Nephron progenitor cell (in vitro differentiated cells): Measurements from ENCODE around the gene CXCR2.

ENCODE experiments used
- DNase-seq: peaks from one replicate; pipeline ENCODE4 v3.0.0; 2021
- H3K27ac Mint-ChIP-seq: 2 replicates; pipeline ENCODE4 v1.8.0; 2021; ENCODE audit warnings: mild to moderate bottlenecking, moderate library complexity, mixed read lengths
- H3K27me3 Mint-ChIP-seq: 2 replicates; pipeline ENCODE4 v1.8.0; 2021; ENCODE audit warnings: mild to moderate bottlenecking, low read depth, mixed read lengths; ENCODE audit not compliant: poor library complexity
- H3K36me3 Mint-ChIP-seq: 2 replicates; pipeline ENCODE4 v1.8.0; 2021; ENCODE audit warnings: low read depth, mixed read lengths
- H3K4me1 Mint-ChIP-seq: 2 replicates; pipeline ENCODE4 v1.8.0; 2021; ENCODE audit warnings: mixed read lengths
- H3K4me3 Mint-ChIP-seq: 2 replicates; pipeline ENCODE4 v1.8.0; 2021; ENCODE audit warnings: mild to moderate bottlenecking, moderate library complexity, mixed read lengths
- H3K9me3 Mint-ChIP-seq: 2 replicates; pipeline ENCODE4 v1.8.0; 2021; ENCODE audit warnings: mild to moderate bottlenecking, moderate library complexity, mixed read lengths
- TF ChIP-seq, protein P1 (sequence below): fragments of 200-600 bp; sonication (generic); IDR thresholded peaks from 2 replicates; pipeline ENCODE4 v1.5.0; 2021; ENCODE audit warnings: antibody characterized with exemption

Gene CXCR2

GRCh38 chr2:218137514-218137913, 11.7 kb downstream of the CXCR2 start:
- H3K9me3 Mint-ChIP-seq = peaks cover 4% of the 10 kb centered on the region
- no peak overlapping the region for H3K27ac Mint-ChIP-seq
- no peak overlapping the region for H3K4me3 Mint-ChIP-seq
- H3K36me3 Mint-ChIP-seq = no peaks in the 10 kb centered on the region
- H3K4me1 Mint-ChIP-seq = no peaks in the 10 kb centered on the region
- TF ChIP-seq, protein P1, sequence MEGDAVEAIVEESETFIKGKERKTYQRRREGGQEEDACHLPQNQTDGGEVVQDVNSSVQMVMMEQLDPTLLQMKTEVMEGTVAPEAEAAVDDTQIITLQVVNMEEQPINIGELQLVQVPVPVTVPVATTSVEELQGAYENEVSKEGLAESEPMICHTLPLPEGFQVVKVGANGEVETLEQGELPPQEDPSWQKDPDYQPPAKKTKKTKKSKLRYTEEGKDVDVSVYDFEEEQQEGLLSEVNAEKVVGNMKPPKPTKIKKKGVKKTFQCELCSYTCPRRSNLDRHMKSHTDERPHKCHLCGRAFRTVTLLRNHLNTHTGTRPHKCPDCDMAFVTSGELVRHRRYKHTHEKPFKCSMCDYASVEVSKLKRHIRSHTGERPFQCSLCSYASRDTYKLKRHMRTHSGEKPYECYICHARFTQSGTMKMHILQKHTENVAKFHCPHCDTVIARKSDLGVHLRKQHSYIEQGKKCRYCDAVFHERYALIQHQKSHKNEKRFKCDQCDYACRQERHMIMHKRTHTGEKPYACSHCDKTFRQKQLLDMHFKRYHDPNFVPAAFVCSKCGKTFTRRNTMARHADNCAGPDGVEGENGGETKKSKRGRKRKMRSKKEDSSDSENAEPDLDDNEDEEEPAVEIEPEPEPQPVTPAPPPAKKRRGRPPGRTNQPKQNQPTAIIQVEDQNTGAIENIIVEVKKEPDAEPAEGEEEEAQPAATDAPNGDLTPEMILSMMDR = no peak
- no peak for DNase-seq
- peaks cover 56% of the 10 kb centered on the region for H3K27me3 Mint-ChIP-seq

DNA sequence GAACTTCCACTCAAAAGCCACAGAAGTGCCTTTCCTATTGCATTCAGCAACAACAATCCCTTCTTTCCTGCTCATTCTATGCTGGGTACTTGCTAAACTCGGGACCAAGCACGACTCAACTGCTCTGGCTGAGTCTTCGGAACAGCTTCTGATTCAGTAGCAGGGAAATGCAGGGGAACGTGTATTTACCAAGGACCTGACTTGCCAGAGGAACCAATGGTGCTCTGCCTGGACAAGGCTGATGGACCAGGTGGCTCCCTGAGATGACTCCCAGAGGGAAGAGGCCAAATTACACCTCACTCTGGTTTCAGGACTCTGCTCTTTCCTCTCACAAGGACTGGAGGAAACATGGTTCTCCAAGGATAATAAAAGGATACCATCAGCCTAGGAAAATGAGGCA, 12.2 kb downstream of the CXCR2 start:
- TF ChIP-seq, protein P1 = no peak
- Mint-ChIP-seq H3K36me3 (no peaks in the 10 kb centered on the region), H3K4me3 (no peak overlapping the region), H3K4me1 (no peaks in the 10 kb centered on the region), H3K9me3 (peaks cover 4% of the 10 kb centered on the region), H3K27me3 (peaks cover 59% of the 10 kb centered on the region), H3K27ac (no peak overlapping the region)
- DNase-seq = no peak

GRCh38 chr2:218145124-218145523, 19.3 kb downstream of the CXCR2 start:
- Mint-ChIP-seq H3K36me3 (no peaks in the 10 kb centered on the region), H3K27me3 (peaks cover 59% of the 10 kb centered on the region), H3K27ac (no peak overlapping the region), H3K4me1 (no peaks in the 10 kb centered on the region), H3K4me3 (no peak overlapping the region), H3K9me3 (peaks cover 18% of the 10 kb centered on the region)
- no peak for DNase-seq
- TF ChIP-seq, protein P1 = no peak

- no peak for DNase-seq
- TF ChIP-seq, protein P1 = no peak
Measured at GRCh38 chr2:218146056-218146455, 20.2 kb downstream of the CXCR2 start.

GRCh38 chr2:218149098-218149497, 23.3 kb downstream of the CXCR2 start:
- H3K27ac Mint-ChIP-seq = no peak overlapping the region
- peaks cover 14% of the 10 kb centered on the region for H3K9me3 Mint-ChIP-seq
- peaks cover 52% of the 10 kb centered on the region for H3K27me3 Mint-ChIP-seq
- H3K4me1 Mint-ChIP-seq = no peaks in the 10 kb centered on the region
- no peak overlapping the region for H3K4me3 Mint-ChIP-seq
- TF ChIP-seq, protein P1 = no peak
- DNase-seq = no peak
- H3K36me3 Mint-ChIP-seq = no peaks in the 10 kb centered on the region

More at GRCh38 chr2:218146056-218146455, 20.2 kb downstream of the CXCR2 start:
- Mint-ChIP-seq H3K36me3 (no peaks in the 10 kb centered on the region), H3K4me1 (no peaks in the 10 kb centered on the region), H3K4me3 (no peak overlapping the region), H3K27me3 (peaks cover 56% of the 10 kb centered on the region), H3K27ac (no peak overlapping the region), H3K9me3 (peaks cover 18% of the 10 kb centered on the region)

GRCh38 chr2:218149848-218150440, 24.1 kb downstream of the CXCR2 start:
- H3K4me1 Mint-ChIP-seq = no peaks in the 10 kb centered on the region
- peaks cover 51% of the 10 kb centered on the region for H3K27me3 Mint-ChIP-seq
- DNase-seq = no peak
- no peaks in the 10 kb centered on the region for H3K36me3 Mint-ChIP-seq
- no peak overlapping the region for H3K27ac Mint-ChIP-seq
- no peak overlapping the region for H3K4me3 Mint-ChIP-seq
- peaks cover 7% of the 10 kb centered on the region for H3K9me3 Mint-ChIP-seq
- TF ChIP-seq, protein P1 = no peak
